Embryonic facial prominence (tissue), 1 donor: ENCODE results near the gene UBE2D1.

Source experiments
- DNase-seq: peaks from one replicate; pipeline ENCODE4 v3.0.0-alpha.2; 2016; ENCODE audit errors: extremely low spot score

UBE2D1 gene

GRCh38 chr10:58334817-58335305 is at the start of gene UBE2D1:
UBE2D1 (plus strand) TSS chr10:58335006; CDS start chr10:58335202, 196 bp downstream.
- DNase-seq: peak; percentile 40

- DNase-seq: no peak
These were observed 43.1 kb upstream of the UBE2D1 start for GRCh38 chr10:58291538-58292174.

DNA sequence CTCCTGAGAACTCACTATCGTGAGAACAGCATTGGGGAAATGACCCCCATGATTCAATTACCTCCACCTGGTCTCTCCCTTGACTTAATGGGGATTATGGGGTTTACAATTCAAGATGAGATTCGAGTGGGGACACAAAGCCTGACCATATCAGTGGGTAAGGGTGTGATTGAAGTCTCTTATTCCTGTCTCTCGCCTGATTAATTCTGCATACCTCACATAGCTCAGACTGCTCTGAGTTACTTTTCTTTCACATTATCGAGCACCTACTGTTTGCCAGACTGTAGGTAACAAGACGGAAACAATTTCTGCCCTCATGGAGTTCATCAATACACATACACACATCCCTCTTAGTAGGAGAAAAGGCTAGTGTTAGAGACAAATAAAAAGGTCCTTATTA is 40.8 kb upstream of the UBE2D1 start:
- DNase-seq: no peak

DNA sequence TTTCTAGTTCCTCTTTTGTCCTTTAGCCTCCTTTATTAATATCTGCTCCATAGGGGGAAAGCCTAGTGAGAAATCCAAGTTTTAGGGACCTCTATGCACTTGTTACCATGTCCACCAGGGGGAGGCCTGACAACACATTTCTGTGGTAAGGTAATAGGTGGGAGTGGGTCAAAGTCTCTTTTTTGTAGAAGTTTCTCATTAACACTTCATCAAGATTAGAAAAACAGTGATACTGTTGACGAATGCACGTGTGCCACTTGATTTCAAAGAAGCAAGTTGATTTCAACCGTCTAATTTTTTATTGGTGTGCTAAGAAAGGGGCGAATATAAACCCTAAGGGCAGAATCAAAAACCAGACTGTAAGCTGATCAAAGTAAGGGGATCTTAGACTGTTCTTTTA is 35.2 kb upstream of the UBE2D1 start:
- no peak for DNase-seq

DNA sequence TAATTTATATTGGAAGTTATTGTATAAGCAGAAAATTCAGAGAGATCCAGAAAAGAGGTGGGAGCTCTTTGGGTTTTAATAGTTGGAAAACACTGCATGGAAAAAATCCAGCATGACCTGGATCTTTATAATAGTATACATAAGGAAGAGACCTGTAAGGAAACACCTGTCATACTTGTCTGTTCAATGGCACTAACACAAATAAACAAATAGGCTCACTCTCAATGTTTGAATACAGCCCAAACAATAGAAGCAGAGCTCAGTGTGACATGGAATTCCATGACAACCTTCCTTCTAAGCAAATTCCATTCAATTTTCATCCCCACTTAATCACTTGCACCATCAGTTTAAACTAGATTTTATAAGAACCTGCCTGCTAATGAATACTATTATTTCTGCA is 34.1 kb upstream of the UBE2D1 start:
- DNase-seq: no peak

DNA sequence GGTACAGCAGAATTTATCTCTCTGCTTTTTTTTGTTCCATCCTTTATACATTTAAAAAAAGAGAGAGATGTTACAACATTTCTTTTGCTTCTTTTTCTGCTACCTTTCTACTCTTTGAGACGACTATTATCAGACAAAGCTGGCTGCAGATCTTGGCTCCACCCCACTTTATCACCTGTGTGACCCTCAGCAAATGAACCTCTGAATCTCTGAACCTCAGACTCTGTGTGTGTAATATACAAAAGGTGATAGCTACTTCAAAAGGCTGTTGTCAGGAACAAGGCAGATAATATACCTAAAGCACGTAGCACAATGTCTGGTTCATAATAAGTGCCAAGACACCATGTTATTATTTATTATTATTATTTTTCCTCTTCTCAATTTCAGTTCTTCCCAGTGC is 32.6 kb upstream of the UBE2D1 start:
- DNase-seq: no peak

DNA sequence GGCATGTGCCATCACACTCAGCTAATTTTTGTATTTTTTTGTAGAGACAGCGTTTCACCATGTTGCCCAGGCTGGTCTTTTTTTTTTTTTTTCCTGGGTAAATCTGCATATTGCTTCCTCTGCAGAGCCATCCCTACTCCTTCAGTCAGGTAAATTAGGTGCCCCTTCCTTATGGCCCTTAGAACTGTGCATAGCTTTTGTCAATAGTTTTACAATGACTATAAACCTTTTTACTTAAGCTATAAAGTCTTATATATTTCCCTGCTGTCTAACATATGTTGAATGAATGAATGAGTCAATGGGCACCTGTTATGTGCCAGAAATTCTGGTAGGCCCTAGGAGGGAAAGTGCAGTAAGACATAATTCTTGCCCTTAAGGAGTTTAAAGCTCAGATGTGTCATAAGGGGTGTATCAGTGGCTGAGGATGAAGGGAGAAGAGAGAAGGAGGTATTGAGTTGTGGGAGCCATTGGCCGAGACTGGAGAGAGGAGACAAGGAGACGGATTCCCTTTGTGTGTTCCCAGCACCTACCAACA is 30.6 kb upstream of the UBE2D1 start:
- DNase-seq: no peak

GRCh38 chr10:58305821-58306220 is 29.0 kb upstream of the UBE2D1 start:
- DNase-seq: no peak

DNA sequence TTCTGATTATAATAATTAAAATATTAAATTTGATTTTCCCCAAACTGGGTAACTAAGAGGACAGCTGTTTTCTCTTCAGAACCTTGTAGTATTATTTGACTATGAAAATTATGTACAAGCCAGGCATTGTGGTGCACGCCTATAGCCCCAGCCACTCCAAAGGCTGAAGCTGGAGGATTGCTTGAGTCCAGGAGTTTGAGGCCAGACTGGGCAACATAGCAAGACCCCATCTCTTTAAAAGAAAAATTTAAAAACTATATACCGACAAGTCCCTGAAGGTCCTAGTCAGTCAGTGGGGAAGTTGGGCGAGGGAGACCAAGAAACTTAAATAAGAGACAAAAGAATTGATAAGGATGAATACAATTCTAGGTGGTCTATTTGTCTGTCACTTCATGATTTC is 27.1 kb upstream of the UBE2D1 start:
- no peak for DNase-seq

DNA sequence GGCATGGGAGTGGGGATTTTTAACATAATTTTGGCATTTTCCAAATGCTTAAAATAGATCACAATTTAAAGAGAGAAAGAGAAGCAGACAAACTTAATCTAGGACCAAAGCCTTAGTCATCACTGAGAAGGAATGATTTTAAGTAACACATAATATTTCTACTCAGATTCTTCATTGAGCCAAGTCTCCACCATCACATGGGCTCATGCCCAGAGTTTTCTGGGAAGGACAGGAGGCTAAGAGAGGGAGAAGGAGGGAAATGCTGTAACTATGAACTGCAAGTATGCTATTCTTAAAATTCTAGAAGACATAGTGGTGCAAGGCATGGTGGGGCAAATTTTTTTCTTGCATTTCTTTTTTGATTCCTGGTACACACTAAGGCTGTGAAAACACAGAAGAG is 23.8 kb upstream of the UBE2D1 start:
- no peak for DNase-seq

DNA sequence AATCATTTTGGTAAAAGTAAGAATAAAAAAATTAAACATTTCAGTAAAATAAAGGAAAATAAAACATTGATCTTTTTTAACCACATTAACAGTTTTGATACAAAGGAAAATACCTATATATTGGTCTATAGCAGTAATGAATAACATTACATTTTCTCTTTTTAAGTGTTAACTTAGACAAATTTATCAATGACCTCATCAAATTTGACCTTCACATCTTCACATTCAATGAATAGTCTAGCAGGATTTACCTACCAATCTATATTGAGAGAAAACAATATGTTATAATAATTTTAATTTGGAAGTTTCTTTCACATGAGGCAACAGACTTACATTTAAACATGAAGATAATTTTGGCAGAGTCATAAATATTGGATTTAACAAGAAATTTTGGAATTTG is 17.9 kb upstream of the UBE2D1 start:
- no peak for DNase-seq

GRCh38 chr10:58318346-58318745 is 16.5 kb upstream of the UBE2D1 start:
- no peak for DNase-seq

DNA sequence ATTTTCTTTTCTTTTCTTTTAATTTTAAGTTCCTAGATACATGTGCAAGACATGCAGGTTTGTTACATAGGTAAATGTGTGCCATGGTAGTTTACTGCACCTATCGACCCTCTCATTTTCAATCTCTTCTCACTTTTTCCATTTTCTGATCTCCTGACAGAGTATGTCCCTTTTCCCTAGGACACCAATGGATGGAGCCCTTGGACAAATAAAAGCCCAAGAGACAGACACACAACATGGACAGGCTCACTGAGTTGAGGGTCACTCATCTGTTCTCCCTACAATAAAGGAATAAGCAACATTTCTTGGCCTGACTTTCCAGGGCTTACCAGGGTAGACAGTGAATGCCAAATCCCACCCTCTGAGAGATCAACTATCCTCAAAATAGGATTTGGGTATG is 15.2 kb upstream of the UBE2D1 start:
- no peak for DNase-seq

DNA sequence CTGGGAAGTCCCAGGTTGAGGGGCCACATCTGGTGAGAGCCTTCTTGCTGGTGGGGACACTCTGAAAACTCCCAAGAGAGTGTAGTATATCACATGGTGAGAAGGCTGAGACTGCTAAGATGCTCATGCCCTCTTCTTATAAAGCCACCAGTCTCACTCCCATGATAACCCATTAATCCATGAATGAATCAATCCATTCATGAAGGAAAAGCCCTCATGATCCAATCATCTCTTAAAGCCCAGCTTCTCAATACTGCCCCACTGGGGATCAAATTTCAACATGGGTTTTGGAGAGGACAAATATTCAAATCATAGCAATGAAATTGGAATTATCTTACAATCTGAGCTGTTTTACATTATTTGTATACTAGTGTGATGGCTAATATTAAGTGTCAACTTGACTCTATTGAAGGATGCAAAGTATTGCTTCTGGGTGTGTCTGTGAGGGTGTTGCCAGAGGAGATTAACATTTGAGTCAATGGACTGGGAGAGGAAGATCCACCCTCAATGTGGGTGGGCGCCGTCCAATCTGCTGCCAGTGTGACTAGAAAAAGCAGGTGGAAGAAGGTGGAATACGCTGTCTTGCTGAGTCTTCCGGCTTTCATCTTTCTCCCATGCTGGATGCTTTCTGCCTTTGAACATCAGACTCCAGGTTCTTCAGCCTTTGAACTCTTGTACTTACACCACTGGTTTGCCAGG is 14.3 kb upstream of the UBE2D1 start:
- DNase-seq: no peak

DNA sequence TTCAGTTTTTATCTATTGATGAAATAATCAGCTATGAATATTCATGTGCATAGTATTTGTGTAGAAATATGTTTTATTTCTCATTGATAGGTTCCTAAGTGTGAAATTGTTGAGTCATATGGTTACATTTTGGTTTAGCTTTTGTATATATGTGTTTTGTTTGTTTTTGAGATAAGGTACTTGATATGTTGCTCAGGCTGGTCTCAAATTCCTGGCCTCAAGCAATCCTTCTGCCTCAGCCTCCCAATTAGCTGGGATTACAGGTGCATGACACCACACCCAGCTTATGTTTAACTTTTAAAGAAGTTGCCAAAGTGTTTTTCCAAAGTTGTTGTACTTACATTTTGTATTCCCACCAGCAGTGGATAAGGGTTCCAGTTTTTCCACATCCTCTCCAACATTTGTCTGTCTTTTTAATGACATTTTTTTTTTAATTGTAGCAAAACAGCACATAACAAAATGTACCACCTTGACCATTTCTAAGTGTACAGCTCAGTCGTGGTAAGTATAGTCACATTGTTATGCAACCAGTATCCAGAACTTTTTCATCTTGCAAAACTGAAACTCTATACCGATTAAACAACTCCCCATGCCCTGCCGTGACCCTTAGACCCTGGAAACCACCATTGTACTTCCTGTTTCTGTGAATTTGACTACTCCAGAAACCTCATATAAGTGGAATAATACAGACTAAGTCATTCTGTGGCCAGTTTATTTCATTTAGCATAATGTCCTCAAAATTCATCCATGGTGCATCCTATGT is 12.6 kb upstream of the UBE2D1 start:
- no peak for DNase-seq

DNA sequence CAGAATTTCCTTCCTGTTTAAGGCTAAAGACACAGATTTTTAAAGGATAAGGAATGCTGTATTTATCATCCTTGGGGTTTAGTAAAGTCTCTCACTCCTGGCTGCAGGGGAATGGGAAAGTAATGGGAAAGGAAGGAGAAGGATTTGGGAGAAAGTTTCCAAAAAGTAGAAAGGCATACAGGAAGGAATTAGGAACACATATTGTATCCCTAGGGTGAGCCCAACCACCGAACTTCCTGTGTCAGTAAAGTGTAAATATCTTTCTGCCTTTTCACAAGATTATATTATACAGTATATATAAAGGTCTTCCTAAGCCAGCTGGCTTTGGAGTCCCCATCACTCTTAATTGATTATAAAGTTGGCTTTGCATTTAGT is 12.0 kb upstream of the UBE2D1 start:
- no peak for DNase-seq

- DNase-seq: no peak
These were observed 7.8 kb upstream of the UBE2D1 start for GRCh38 chr10:58326967-58327381.

DNA sequence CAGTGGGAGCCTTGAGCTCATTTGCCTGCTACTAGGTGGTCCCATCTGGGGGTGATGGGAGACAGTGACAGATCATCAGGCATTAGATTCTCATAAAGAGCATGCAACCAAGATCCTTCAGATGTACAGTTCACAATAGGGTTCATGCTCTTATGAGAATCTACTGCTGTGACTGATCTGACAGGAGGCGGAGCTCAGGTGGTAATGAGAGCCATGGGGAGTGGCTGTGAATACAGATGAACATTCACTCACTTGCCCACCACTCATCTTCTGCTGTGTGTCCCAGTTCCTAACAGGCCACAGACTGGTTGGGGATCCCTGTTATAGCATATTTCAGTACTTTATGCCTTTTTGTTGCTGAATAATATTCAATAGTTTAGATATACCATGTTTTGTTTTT is 6.6 kb upstream of the UBE2D1 start:
- no peak for DNase-seq

DNA sequence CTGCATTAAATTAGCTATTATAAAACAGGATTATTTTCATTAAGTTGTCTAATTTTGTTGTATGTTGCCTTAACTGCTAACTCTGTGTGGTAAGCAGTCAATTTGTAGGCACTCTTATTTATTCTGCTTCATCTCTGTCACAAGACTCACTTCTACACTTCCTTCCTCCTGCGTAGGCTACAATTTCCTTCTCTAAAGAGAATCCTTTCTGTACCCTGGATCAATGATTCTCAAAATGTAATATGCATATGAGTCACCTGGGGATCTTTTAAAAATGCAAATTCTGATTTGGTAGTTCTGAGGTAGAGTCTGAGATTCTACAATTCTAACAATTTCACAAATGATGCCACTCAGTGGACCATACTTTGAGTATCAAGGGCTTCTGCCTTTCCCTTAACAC is 4.4 kb upstream of the UBE2D1 start:
- no peak for DNase-seq

DNA sequence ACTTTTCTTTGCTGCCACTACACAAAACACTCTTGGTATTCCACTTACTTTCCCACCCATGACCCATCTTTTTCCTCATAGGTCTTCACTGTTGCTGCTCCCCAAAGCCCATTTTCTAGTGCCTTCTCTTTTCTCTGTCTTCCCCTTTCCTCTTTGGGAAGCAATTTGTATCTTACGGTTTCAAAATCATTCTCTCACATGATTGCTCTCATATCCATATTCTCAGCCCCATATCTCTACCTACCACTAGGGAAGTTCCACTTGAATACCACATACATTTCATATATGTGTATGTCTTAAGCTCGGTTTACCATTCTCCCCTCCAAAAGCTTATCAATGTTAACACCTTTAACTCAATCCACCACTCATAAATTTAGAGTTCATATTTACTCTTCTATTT is 3.2 kb upstream of the UBE2D1 start:
- DNase-seq: no peak

DNA sequence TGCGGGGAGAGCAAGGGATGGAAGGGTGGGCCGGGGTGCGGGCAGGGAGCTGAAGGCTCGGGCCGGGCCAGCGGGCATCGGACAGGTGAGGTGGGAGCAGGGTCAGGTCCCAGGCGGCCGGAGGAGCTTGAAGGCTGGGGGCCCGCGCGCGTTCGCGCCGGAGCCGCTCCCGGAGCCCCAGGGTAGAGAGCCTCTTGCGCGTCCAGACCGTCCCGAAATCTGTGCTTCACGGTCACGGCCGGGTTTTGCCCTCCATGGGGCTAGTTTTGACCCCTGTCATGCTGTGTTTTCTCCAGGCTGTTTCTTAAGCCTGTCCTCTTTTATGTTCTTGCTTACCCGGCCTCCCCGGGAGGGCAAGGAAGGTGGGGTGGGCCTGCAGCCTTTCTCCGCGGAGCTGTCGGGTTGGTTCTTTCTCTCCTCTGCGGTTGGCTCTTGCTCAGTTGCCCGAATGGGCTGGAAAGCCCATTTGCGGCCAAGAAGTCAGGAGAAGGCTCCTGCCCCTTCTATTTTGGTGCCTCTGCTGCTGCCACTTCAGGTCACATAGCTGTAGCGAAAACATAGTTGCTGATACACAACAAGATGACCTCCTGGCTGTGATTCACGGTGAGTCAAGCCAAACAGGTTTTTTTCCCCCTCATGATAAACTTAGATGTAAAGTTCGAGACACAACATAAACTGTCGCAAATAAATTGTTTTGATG is 650 bp downstream of the UBE2D1 start:
- DNase-seq: no peak

DNA sequence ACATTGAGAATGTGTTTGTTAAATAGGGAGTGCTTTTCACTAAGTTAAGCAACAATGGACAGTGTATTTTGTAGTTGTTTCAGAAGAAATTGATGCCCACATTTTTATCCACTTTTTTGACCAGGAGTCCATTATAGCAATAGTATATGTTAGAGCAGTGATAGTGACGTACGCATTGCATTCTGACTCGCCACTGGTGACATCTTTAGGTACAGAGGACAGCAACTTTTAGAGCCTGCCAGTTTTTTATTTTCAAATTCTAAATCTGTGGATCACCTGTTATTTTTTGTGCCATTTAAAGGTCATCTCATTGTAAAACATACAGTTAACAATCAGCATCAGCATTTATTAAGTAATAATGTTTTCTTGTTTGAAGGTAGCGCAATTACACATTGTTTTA is 1.4 kb downstream of the UBE2D1 start:
- no peak for DNase-seq
